Stimulated activated CD8-positive, alpha-beta memory T cell treated with anti-CD3 and anti-CD28 coated beads, Interleukin-4, amount 100 ng/mL, for 4 hours (primary cell): Measurements from ENCODE around the gene RNU1-4.
"Not testable (repeated sequence)": the region's sequence is repeated elsewhere in the genome, so short reads cannot be mapped to it uniquely, and the experiment has no call there.

Experiments
- DNase-seq, 2 donors: peaks; one replicate each; pipeline ENCODE4 v3.0.0-alpha.2; 2020; ENCODE audit warnings: low read depth in 2 of 2, low spot score in 1 of 2

RNU1-4 gene

DNA sequence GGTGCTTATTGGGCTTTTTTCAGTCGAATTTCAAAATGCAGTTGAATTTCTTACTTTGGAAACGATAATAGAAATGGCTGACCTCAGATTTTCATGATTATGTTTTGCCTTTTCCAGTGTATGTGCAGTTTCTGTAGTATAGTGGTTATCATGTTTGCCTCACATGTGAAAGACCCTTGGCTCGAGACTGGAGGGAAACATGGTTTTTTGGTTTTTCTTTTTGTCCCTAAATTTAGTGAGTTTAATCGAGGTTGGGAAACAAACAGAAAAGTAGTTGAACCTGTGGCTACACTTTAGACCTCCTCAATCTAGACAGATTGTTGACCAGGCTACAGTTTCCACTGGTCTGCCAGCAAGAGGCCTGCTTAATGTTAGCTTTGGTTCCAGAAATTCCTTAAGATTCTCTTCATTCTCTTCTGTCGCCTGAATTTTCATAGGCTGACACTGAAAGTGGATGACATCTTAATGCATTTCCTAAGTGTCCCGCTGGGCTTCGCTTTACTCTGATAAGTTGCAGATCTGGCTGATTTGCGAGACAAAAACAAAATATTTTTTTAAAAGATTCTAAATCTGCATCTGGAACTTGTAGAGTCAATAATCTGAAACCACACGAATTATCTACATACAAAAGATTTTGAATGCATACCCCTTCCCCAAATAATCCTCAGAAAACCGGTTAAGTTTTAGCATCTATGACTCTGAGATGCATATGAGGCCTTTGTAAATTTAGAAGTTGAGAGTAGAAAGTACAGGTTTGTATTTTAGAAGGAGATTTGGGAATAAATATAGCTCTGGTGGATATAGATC, 14.7 kb upstream of the RNU1-4 start:
- not testable (repeated sequence) for DNase-seq

DNA sequence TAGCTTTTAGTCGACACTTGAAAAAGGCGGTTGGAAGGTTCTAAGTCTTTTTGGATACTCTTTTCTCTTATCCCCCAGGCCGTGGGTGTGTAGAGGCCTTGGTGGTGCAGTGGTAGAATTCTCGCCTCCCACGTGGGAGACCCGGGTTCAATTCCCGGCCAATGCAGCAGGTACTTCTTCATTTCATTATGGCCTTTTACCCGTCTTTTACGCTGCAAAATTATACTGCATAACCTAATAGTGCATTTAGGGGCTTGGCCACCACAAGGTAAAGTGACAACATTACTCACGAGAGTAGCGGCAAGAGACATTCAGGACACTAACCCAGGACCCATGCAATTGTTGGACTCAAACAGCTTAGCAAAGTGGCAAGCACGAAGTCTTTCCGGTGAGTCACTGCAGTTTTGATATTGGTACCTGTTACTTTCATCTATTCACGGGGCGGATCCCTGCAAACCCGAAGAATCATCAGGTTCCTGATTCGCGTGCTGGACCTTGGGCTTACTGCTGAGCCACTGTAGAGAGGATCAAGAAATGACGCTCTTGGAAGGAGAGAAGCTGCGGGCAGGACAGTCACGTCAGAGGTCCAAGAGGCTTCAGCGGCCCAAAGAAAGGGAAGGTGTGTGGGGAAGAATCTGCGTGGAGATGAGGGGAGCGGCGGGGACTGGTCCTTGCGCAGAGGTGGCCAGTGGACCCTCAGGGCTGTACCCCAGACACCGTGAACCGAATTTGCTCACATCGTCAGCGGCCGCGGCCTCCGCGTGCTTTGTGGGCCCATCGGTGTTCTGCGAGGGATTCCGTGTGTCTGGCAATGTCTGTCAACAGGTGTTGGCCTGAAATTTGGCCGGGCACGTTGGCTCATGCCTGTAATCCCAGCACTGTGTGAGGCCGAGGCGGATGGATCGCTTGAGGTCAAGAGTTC, 12.9 kb upstream of the RNU1-4 start:
- no peak for DNase-seq

DNA sequence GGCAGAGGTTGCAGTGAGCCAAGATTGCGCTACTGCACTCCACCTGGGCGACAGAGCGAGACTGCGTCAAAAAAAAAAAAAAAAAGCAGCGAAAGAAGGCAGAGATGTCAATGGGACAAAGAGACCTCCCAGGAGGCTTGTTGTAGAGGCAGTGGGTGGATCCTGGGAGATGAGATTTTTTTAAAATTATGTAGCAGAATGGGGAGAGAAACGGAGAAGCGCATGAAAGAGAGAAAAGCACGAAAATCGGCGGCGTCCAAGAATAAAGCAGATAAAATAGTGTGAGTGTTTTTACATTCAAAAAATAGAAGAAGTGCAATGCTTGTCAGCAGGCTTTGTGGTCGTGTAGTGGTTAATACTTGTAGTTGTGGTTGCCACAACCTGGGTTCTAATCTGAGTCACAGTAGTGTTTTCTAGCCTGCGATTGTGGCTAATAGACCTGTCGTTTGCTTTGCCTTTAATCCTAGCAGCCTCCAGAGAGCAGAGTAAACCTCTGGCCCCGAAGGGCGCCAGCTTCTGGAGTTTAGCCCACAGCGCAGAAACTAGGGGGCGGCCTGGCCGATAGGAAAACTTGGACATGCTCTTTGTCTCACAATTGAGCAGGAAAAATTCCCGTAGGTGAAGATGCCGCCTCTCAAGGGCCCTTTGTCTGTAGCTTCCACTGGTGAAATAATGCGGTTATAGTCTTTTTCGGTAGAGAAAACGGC, 11.9 kb upstream of the RNU1-4 start:
- not testable (repeated sequence) for DNase-seq

- DNase-seq = not testable (repeated sequence)
Measured at GRCh38 chr1:16732254-16732896, 7.9 kb upstream of the RNU1-4 start.

DNA sequence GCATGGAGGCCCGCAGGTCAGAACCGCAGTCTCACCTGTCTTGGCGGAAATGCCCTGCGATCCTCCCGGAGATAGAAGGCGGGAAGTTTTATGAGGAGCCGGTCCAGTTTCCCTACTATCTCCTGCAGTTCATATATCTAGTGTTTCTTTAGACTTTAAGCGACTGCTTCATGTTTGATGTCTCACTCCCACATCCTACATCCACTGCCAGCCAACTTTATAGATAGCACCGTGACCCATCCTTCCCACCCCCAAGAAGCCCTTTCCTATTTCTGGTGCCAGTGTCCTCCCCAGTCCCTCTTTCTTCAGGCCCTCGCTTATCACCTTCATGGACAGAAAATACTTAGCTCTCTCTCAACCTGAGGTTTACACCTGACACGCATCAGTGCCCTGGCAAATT, 914 bp downstream of the RNU1-4 start:
- not testable (repeated sequence) for DNase-seq

GRCh38 chr1:16747660-16748059, 7.3 kb downstream of the RNU1-4 start:
- not testable (repeated sequence) for DNase-seq

- not testable (repeated sequence) for DNase-seq
Measured at GRCh38 chr1:16748710-16749109, 8.4 kb downstream of the RNU1-4 start.

DNA sequence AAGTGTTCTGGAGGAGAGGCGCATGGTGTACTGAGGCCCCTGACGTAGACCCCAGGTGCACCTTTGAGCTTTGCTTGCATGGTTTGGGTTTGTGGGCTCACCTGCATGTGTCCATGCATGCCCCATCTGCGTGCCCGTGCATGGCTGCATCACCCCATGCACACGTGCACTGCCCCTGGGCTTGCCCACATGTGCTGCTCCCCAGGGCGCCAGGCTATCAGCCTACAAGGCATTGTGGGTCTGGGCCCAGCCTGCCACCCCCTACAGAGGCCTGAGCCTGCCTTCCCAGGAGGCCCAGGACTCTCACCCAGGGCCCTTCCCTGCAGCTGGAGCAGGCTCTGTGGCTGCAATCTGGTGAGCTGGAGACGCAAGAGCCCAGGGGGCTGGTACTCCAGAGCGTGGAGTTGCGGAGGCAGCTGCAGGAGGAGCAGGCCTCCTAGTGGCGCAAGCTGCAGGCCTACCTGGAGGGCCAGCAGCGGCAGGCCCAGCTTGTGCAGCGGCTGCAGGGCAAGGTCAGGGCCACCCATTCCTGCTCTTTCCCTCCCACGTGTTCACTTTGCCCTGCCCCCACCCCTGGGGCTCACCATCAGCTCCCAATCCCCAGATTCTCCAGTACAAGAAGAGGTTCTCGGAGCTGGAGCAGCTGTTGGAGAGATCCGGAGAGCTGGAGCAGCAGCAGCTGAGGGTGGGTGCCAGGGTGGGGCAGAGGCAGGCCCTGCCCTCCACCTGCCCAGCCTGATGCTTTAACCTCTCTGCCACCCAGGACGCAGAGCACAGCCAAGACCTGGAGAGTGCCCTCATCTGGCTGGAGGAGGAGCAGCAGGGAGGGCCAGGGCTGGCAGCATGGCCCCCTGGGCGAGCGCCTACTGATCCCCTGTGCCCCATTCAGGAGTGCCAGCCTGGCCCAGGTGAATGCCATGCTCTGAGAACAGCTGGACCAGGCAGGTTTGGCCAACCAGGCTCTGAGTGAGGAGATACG, 9.9 kb downstream of the RNU1-4 start:
- not testable (repeated sequence) for DNase-seq

GRCh38 chr1:16752770-16753169, 12.5 kb downstream of the RNU1-4 start:
- not testable (repeated sequence) for DNase-seq

- not testable (repeated sequence) for DNase-seq
Measured at GRCh38 chr1:16755385-16755784, 15.1 kb downstream of the RNU1-4 start.

GRCh38 chr1:16755932-16756331, 15.6 kb downstream of the RNU1-4 start:
- not testable (repeated sequence) for DNase-seq

DNA sequence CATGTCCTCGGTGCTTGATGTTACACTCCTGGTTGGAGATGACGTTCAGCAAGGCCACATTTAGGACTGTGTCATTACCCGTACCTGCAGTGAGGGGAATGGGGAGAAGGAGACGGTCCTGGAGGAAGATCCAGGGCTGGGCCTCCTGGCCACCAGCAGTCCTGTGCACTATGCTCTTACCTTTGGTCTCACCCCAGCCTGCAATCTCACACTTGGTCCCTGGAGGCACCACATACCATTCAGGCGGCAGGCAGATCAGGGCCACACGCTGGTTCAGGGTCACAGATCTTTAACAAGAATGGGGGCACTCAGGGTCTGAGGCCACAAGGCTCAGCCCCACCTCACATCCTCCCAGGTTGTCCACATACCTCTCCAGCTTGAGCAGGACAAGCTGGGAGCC, 17.3 kb downstream of the RNU1-4 start:
- DNase-seq = not testable (repeated sequence)

DNA sequence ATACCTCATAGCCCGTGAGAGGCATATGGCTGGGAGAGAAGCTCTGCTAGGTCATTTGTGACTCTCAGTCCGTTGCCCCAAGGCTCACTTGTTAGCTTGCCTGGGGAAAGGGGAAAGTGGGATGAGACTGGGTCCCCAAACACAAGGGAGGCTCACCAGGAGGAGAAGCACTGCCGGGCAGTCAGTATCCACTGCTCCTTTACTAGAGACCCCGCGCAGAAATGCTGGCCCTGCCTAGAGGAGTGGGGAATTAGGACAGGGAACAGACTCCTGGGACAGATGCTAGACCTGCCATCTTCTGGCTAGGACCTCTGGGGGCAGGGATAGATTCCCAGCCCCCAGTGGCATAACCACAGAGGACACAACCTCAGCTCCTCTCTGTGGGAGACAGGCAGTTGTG, 17.7 kb downstream of the RNU1-4 start:
- DNase-seq = not testable (repeated sequence)

GRCh38 chr1:16759041-16759493, 18.8 kb downstream of the RNU1-4 start:
- DNase-seq = not testable (repeated sequence)

- DNase-seq = not testable (repeated sequence)
Measured at GRCh38 chr1:16759650-16760455, 19.5 kb downstream of the RNU1-4 start.

DNA sequence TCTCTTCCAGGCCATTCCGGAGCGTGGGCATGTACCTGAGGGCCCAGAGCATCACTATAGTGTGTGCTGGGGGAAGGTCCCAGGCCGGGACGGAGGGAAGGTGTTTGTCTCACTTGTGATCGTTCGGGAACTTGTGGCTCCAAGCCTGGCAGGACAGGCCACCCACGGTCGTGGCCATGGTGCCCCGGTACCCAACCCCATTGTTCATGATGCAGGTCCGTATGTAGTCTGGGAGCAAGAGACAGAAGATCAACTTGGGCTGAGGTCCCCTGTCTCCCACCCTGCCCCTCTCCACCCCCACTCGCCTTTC, 20.1 kb downstream of the RNU1-4 start:
- DNase-seq = not testable (repeated sequence)

DNA sequence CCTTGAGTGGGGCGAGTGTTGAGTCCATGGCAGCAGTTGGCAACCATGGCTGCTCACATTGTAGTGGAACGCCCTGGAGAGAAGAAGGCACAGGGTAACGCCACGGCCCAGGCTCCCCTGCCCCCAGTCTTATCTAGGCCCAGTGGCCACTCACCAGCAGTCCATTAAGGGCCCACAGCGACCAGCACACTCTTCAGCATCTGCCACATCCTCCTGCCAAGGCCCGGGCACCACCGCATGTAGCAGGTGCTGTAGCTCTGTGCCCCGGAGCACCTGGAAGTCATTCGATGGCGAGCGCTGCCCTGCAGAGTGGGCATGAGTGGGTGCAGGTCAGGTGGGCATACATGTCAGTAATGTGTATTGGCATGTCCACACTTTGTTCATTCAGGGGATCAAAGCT, 20.5 kb downstream of the RNU1-4 start:
- not testable (repeated sequence) for DNase-seq

DNA sequence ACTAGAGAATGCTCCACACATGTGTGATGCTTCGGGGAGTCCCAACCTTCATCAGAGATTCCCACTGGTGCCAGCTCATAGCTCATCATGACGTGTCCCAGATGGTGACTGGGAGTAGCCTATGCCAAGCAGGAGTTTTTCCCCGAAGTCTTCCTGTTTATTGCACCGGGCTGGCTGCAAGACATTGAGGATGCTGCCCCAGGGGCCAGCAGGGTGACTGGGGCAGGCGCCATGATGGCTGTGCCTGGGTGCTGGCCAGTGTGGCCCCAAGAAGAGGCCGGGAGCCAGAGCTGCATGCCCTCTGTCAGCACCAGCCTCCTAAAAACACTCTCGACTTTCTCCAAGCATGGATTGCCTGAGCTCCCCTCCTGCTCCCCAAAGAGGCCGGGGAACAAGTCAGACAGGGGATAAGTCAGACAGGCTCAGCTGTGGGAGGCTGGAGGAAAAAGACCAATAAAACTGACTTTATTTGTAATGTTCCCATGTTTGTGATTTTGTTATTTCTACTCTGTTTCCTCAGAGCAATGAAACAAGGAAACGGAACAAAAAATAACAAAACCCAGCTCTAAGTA, 24.0 kb downstream of the RNU1-4 start:
- not testable (repeated sequence) for DNase-seq
